Endothelial cell of umbilical vein (primary cell): ENCODE measurements around the gene ADAP2.
"Not testable (repeated sequence)": the region's sequence is repeated elsewhere in the genome, so short reads cannot be mapped to it uniquely, and the experiment has no call there.

ENCODE experiments used
- CTCF ChIP-seq, 2 donors: IDR thresholded peaks; 1 replicate in 1 of 2; 2 replicates in 1 of 2; pipeline ENCODE4 v1.5.1; 2011; ENCODE audit warnings: low read length in 2 of 2, mild to moderate bottlenecking in 2 of 2, moderate library complexity in 2 of 2, control low read depth in 1 of 2, inconsistent platforms in 1 of 2, low read depth in 1 of 2; ENCODE audit not compliant: insufficient read depth in 1 of 2; ENCODE audit errors: extremely low read depth in 1 of 2
- EZH2 ChIP-seq: IDR thresholded peaks from 2 replicates; pipeline ENCODE4 v1.6.1; 2012; ENCODE audit warnings: borderline replicate concordance, low read depth, mild to moderate bottlenecking, moderate library complexity, low read length, inconsistent platforms; ENCODE audit not compliant: severe bottlenecking
- FOS ChIP-seq: IDR thresholded peaks from 2 replicates; pipeline ENCODE4 v1.6.1; 2011; ENCODE audit warnings: mild to moderate bottlenecking, low read length, moderate library complexity, borderline replicate concordance; ENCODE audit not compliant: insufficient read depth
- GATA2 ChIP-seq: IDR thresholded peaks from 2 replicates; pipeline ENCODE4 v1.7.0; 2011; ENCODE audit warnings: low read depth, mild to moderate bottlenecking, moderate library complexity, mixed read lengths, low read length; ENCODE audit not compliant: insufficient read length, insufficient read depth
- JUN ChIP-seq: IDR thresholded peaks from 2 replicates; pipeline ENCODE4 v1.6.1; 2011; ENCODE audit warnings: borderline replicate concordance, low read depth; ENCODE audit not compliant: insufficient read length, insufficient read depth
- MAX ChIP-seq: IDR thresholded peaks from 2 replicates; pipeline ENCODE4 v1.6.1; 2011; ENCODE audit not compliant: insufficient read depth, insufficient read length
- MYC ChIP-seq: IDR thresholded peaks from one replicate; pipeline ENCODE4 v1.6.1; 2011; ENCODE audit warnings: mild to moderate bottlenecking, low read depth, low read length
- POLR2A ChIP-seq: IDR thresholded peaks from 2 replicates; pipeline ENCODE4 v1.6.1; 2012; ENCODE audit warnings: low read depth, mild to moderate bottlenecking, control low read depth, low read length
- POLR2AphosphoS5 ChIP-seq: IDR thresholded peaks from 2 replicates; pipeline ENCODE4 v1.6.1; 2012; ENCODE audit warnings: low read depth, mild to moderate bottlenecking, control low read depth, low read length, moderate library complexity; ENCODE audit not compliant: insufficient read depth

GRCh38 chr17:30910151-30910550 lies 11.6 kb upstream of the ADAP2 start:
- TF ChIP-seq GATA2; EZH2; CTCF (IDR thresholded peaks at IDR 0.05; ENCODE audit: extremely low read depth in 1 of 2, insufficient read depth in 1 of 2, low read depth in 1 of 2, low read length in 2 of 2); POLR2A; JUN; POLR2AphosphoS5; MYC; MAX; FOS: not testable (repeated sequence)
